SK-N-MC (cell line): ENCODE results near the gene PODNL1.

Experiments used
- EZH2 ChIP-seq: fragments of 200-600 bp; sonication (generic); IDR thresholded peaks from one replicate; pipeline ENCODE4 v1.6.1; 2017; ENCODE audit warnings: antibody characterized with exemption
- POLR2AphosphoS5 ChIP-seq: IDR thresholded peaks from 2 replicates; pipeline ENCODE4 v1.6.1; 2012; ENCODE audit warnings: mild to moderate bottlenecking, low read depth, low read length, borderline replicate concordance

- TF ChIP-seq POLR2AphosphoS5: no peak
- no peak for TF ChIP-seq EZH2
Measured at GRCh38 chr19:13899912-13900584, 38.2 kb downstream of the PODNL1 start.
